ENCODE measurements around the gene THOP1. TPM values are rescaled to one million over a fixed set of nuclear protein-coding genes. Genes with fewer than 3 reads are reported as not detected.

THOP1 gene
- total and polyA plus RNA-seq, 10 of the 15 experiments (the other 5 are each of a cell fraction or from before 2014, with no cell fraction given): 1.9 to 270 (median 169) TPM

DNA sequence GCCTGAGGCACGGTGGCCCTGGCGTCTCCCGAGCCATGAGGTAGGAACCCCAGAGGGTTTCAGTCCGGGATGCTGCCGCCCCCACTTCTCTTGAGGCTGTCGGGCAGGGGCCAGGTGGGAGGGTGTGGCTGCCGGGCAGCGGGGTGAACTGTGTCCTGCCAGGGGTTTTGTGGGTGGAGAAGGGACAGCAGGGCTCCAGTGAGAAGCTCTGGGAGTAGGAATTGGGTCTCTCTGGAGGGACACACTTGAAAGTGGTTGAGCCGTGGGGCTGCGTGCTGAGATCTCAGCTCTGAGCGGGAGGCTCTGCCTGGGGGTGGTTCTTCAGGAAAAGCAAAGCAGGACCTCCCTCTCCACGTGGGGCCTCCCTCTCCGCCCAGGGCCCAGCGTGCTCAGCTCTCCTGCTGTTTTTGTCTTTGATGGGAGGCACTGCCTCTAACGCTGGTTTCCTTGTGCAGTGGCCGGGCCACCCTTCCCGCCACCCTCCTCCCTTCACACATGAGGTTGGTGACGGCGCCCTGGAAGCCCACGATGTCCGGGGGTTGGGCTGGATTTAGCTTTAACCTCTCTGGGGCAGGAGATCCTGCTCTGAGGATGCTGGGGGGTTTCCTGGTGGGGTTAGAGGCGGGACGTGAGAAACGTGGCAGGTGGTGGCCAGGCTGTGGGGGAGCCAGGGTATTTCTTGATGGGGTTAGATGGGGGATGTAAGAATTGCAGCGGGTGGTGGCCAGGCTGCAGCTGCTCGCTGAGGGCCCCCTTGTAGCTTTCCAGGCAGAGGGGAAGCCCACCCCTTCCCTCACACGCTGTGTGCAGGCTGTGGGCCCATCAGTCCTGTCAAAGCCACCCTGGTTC lies 19.1 kb downstream of the THOP1 start:
- Histone ChIP-seq H3K9me3 (replicated peaks; ENCODE audit: control insufficient read depth, insufficient read depth, low read length) (no peaks in the 10 kb centered on the region; the same call in 2 of the 3 replicates), H3K27me3 (replicated peaks in 1 of 2; ENCODE audit: control insufficient read depth in 2 of 2, insufficient read depth in 2 of 2, low read length in 1 of 2) (no peaks in the 10 kb centered on the region), H3K36me3 (ENCODE audit: control insufficient read depth in 2 of 2, insufficient read depth in 2 of 2, low read length in 1 of 2) (peaks cover 27 to 60% of the 10 kb centered on the region in 2 experiments), H3K79me2 (ENCODE audit: control insufficient read depth, insufficient read depth, low read length) (no peaks in the 10 kb centered on the region), H3K4me1 (ENCODE audit: control insufficient read depth, insufficient read depth, low read length) (no peaks in the 10 kb centered on the region), H3K27ac (ENCODE audit: control insufficient read depth, insufficient read depth) (no peak overlapping the region; the same call in 1 of the 2 replicates), H3K4me2 (ENCODE audit: control insufficient read depth, insufficient read depth) (no peak overlapping the region), H3K4me3 (no peak overlapping the region), H3K9ac (ENCODE audit: control insufficient read depth, insufficient read depth, low read length) (no peak overlapping the region), H2AFZ (ENCODE audit: control insufficient read depth, low read depth, low read length) (no peak overlapping the region), H4K20me1 (ENCODE audit: control insufficient read depth, insufficient read depth) (no peaks in the 10 kb centered on the region)
- no TSS peak for BruUV-seq (replicated peaks)
- no peak for ATAC-seq
- ChIA-PET CTCF (interaction anchor here (0.9 kb wide), 1 partner anchor 15 kb away, joined by 3 read pairs; the partner anchor contains the start of gene ZNF554), RAD21 (ENCODE audit: unreplicated experiment) (no interaction called here), SMC1A (ENCODE audit: uncharacterized antibody, unreplicated experiment) (interaction anchor here (0.6 to 1.9 kb wide), 3 partner anchors 10 to 156 kb away, joined by 3 to 5 read pairs (median 4); partner anchors contain the start of gene ZNF554), POLR2A (interaction anchor here (0.6 to 0.9 kb wide), 3 partner anchors 21 to 1090 kb away, joined by 3 to 7 read pairs (median 5); partner anchors contain the start of gene SGTA)
- no peak for DNase-seq (ENCODE audit: low read depth, low spot score)
- in situ Hi-C loops (cut with MboI): no loop called here
- 85% methylated on average over 27 of the region's 27 CpGs for WGBS (ENCODE audit: insufficient coverage, insufficient replicate concordance, low lambda C conversion rate, missing lambda C conversion rate)
- intact Hi-C loops (cut with micrococcal nuclease; ENCODE audit: unreplicated experiment): no loop called here
- no peak for FAIRE-seq
- TF ChIP-seq SMAD5 (IDR thresholded peaks at IDR 0.05; ENCODE audit: low read depth) (no peak), EED (IDR thresholded peaks at IDR 0.05; ENCODE audit: low read depth) (no peak), IRF4 (IDR thresholded peaks at IDR 0.05; ENCODE audit: low read depth, low read length) (no peak), CUX1 (IDR thresholded peaks at IDR 0.05; ENCODE audit: insufficient replicate concordance, low read depth, low read length) (no peak), KLF5 (IDR thresholded peaks at IDR 0.05; ENCODE audit: partially characterized antibody) (no peak), IKZF1 (conservative IDR thresholded peaks at IDR 0.05) (no peak), MAX (IDR thresholded peaks at IDR 0.05; ENCODE audit: low read depth, low read length) (0 out of 2 replicates have a peak, but pooled peaks have one; percentile 25), CBX5 (IDR thresholded peaks at IDR 0.05; ENCODE audit: low read depth) (no peak)
- TF ChIP-seq, protein P1, sequence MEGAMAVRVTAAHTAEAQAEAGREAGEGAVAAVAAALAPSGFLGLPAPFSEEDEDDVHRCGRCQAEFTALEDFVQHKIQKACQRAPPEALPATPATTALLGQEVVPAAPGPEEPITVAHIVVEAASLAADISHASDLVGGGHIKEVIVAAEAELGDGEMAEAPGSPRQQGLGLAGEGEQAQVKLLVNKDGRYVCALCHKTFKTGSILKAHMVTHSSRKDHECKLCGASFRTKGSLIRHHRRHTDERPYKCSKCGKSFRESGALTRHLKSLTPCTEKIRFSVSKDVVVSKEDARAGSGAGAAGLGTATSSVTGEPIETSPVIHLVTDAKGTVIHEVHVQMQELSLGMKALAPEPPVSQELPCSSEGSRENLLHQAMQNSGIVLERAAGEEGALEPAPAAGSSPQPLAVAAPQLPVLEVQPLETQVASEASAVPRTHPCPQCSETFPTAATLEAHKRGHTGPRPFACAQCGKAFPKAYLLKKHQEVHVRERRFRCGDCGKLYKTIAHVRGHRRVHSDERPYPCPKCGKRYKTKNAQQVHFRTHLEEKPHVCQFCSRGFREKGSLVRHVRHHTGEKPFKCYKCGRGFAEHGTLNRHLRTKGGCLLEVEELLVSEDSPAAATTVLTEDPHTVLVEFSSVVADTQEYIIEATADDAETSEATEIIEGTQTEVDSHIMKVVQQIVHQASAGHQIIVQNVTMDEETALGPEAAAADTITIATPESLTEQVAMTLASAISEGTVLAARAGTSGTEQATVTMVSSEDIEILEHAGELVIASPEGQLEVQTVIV (IDR thresholded peaks at IDR 0.05; ENCODE audit: borderline replicate concordance, partially characterized antibody): no peak
- TF ChIP-seq, protein P2, sequence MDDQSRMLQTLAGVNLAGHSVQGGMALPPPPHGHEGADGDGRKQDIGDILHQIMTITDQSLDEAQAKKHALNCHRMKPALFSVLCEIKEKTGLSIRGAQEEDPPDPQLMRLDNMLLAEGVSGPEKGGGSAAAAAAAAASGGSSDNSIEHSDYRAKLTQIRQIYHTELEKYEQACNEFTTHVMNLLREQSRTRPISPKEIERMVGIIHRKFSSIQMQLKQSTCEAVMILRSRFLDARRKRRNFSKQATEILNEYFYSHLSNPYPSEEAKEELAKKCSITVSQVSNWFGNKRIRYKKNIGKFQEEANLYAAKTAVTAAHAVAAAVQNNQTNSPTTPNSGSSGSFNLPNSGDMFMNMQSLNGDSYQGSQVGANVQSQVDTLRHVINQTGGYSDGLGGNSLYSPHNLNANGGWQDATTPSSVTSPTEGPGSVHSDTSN (IDR thresholded peaks at IDR 0.05; ENCODE audit: insufficient replicate concordance, low read depth, low read length): no peak
- TF ChIP-seq, protein P3, sequence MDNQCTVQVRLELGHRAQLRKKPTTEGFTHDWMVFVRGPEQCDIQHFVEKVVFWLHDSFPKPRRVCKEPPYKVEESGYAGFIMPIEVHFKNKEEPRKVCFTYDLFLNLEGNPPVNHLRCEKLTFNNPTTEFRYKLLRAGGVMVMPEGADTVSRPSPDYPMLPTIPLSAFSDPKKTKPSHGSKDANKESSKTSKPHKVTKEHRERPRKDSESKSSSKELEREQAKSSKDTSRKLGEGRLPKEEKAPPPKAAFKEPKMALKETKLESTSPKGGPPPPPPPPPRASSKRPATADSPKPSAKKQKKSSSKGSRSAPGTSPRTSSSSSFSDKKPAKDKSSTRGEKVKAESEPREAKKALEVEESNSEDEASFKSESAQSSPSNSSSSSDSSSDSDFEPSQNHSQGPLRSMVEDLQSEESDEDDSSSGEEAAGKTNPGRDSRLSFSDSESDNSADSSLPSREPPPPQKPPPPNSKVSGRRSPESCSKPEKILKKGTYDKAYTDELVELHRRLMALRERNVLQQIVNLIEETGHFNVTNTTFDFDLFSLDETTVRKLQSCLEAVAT (IDR thresholded peaks at IDR 0.05): no peak

Measured in GM12878 (cell line).